Activated T-cell treated with anti-CD3 and anti-CD28 coated beads, Interleukin-2, amount 50 U/mL, for 1 hour (primary cell): ENCODE measurements around the gene ZNF212.
A peak's percentile ranks its signal among the peaks of the same experiment; 100 is the strongest.

Experiments used
- DNase-seq: peaks from one replicate; pipeline ENCODE4 v3.0.0-alpha.2; 2020

Gene ZNF212

DNA sequence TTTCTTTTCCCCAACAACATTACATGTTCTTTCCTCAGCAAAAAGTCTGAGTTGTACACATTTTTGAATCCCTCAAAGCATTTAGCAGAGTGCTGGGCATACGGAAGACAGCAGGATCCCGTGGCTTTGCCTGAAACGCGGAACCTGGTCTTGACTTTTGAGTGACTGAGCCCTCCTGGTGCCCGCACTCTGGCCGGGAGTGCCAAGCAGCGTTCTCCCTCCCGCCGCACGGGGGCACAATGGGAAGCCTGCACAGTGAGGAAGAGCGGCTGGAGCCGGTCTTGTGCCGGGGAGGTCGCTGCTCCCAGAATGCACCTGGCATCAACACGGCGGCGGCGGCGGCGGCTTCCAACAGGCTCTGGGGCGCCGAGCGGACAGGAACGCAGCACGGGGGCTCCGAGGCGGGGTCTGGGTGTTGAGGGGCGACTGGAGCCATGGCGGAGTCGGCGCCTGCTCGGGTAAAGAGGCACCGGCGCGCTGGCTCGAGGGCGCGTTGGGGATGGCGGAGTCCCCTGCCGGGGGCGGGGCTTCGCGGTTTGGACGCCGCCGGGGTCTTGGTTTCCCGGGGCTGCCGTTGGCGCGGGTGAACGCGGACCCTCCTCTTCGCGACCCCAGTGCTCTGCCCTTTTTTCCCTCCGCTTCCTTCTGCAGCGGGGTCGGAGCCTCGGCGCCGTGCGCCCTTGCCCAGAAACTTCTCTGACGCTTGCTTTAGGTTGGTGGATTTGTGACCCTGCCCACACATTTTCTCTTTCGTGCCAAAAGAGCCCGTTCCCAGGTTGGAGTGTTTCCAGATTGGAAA, at the start of gene ZNF212:
TSS of gene ZNF212 (plus strand) at position 307 of the 799 bp plus-strand sequence. CDS start at position 435, 128 bp downstream.
- peak; percentile 88 for DNase-seq

DNA sequence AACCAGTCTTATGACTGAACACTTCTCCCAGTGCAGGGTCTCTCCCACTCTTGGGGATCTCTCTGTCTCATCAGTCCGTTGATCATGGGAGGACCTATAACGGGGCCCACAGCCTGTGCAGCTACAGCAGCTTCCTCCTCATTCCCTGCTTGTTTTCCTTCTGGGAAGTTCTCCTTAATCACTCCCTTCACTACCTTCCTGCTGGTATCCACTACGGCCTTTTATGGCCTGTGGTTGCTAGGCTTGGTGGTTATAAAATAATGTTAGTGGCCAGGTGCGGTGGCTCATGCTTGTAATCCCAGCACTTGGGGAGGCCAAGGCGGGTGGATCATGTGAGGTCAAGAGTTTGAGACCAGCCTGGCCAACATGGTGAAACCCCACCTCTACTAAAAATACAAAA, 47.6 kb upstream of the ZNF212 start:
- no peak for DNase-seq

DNA sequence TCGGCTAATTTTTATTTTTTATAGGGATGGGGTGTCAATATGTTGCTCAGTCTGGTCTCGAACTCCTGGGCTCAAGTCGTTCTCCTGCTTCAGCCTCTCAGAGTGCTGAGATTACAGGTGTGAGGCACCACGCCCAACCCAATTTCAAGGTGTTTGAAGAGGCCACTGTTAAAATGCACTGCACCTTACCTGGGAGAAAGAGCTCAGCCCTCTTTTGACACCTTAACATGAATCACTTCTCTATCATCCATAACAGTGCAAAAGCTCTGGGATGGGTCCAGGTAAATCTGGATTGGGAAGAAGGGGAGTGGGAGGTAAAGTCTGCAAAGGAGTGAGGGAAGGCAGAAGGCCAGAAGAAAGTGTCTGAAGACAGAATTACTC, 44.7 kb upstream of the ZNF212 start:
- DNase-seq, result no peak

DNA sequence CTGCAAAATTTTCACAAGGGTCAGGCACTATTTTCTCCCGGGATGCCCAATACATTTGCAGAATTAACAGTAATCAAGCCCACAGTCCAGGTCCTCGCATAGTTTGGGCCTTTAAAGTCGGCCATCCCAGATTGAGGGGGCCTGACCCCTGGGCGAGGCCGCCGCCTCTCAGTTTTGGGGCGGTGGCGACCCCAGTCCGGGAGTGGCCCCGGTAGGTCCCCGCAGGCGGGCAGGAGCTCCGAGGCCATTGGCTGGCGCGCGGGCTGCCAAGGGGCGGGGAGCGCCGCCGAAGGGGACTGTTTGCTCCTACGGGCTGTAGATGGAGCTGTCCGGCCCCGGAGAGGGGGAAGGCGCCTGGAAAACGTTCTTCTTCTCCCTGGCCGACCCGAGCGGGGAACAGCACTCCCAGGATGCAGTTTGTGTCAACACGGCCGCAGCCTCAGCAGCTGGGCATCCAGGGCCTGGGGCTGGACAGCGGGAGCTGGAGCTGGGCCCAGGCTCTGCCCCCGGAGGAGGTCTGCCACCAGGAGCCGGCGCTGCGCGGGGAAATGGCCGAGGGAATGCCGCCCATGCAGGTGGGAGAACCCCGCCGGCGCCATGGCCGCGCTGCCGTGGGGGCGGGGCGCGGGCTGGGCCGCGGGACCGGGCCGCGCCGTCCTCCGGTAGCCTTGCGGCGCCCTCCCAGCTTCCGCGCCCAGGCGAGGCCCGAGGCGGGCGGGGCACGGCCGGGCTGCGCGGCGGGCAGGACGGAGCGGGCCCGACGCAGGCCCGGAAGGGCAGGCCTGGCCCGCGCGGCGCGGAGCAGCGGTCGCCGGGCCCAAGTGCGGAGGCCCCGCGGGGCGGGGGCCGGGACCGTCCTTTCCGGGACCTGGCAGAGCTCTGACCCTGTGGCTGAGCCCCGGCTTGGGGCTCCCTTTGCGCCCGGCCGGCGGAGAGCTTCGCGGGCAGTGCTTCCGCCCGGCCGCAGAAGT, 44.0 kb upstream of the ZNF212 start, which contains the start of gene ZNF282:
TSS of gene ZNF282 (plus strand) at position 367 of the 971 bp plus-strand sequence. CDS start at position 411, 44 bp downstream.
- peak; percentile 72 for DNase-seq

DNA sequence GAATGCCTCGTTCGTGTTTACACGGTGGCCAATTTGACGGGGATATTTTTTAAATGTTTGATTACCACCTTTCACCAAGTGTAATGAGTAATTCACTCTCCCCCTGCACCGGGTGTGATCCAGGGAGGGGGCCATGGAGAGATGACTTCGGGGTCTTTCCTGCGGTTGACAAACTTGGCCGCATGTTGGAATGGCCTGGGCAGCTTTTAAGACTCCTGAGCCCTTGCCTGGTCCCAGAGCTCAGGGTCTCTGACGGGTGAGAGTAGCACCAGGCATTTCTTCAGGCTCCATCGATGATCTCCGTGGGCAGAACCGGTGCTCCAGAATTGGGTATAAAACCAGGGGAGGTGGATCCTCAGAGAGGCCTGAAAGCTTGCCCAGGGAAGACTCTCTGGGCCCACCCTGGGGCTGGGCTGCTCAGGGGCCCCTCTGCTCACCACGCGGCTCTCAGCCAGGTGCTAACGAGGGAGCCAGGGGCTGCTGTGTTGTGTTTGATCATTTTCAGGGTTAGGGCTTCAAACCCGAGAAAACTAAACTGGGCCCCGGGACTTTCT, 43.2 kb upstream of the ZNF212 start:
- peak; percentile 33 for DNase-seq

DNA sequence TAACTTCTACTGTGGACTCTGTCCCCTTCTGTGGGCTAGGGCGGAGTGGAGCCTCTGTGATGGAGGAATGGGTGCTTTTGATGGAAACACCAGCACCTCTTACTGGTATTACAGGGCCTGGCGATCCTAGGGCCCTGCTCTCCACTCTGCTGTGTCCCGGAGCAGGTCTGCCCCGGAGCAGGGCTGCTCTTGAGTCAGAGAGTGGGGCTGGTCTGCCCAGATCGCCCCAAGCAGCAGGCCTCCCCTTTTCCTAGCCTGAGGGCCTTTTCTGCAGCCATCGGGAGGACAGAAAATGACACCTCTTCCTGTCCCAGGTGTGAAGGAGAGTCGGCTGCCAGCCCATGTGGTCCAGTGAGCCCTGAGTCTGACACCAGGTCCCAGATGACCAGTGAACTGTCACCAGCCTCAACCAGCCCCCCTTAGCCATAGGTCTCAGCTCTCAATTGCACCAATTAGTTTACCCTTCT, 42.7 kb upstream of the ZNF212 start:
- DNase-seq, result peak; percentile 26

DNA sequence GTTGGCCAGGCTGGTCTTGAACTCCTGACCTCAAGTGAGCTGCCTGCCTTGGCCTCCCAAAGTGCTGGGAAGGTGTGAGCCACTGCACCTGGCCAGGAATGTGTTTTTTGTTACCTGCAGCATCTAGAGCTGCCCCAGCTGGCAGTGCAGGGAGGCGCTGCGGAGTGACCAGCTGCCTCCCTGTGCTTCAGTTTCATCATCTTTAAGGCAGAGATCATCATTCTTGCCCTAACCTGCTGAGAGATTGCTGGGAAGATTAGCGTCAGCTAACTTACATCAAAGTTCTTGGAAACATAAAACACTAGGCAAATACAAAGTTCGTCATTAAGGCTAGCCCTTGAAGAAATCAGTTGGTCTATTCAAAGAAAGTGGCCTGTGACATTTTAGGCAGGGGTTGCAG, 41.8 kb upstream of the ZNF212 start:
- DNase-seq, result no peak

DNA sequence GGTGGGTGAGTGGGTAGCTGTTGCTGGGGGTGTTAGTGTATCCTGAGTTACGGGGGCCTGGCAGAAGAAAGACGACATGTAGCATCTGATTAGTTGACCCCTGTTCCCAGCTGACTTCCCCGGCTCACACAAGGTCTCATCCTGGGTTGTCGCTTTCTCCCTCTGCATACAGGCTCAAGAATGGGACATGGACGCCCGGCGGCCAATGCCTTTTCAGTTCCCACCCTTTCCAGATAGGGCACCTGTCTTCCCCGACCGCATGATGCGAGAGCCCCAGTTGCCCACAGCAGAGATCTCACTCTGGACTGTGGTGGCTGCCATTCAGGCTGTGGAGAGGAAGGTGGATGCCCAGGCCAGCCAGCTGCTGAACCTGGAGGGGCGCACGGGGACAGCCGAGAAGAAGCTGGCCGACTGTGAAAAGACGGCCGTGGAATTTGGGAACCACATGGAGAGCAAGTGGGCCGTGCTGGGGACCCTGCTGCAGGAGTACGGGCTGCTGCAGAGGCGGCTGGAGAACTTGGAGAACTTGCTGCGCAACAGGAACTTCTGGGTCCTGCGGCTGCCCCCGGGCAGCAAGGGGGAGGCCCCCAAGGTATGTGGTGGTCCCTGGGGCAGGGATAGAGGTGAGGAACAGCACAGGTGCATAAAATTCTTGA, 41.2 kb upstream of the ZNF212 start:
- DNase-seq, result no peak

DNA sequence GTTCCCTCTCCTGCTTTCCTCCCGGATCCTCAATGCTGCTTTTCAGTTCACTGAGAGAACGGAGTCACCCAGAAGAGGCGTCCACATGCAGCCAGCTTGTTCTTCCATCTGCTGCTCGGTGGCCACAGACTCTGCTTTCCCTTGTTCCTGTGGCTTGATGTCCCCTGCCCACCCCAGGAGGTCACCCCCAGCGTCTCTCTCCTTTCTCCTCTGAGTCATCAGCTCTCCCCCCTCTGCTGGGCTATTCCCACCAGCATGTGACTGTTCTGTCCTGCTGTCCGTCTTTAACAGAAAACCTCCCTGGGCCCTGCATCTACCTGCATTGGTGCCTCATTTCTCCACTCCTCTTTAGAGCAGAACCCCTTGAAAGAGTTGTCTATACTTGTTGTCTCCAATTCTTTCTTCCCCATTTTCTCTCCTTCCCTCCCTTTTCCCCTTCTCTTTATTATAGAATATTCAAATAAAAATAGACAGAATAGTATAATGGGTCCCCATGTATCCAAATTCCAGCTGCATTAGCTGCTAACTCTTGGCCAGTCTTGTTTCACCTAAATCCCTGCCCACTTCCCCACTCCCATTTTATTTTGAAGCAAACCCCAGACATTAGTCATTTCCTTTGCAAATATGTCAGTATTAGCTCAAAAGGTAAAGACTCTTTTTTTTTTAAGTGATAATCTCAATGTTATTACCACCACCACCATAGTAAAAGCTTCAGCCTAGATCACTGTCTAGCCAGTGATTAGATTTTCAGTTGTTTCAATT, 40.0 kb upstream of the ZNF212 start:
- DNase-seq, result no peak

DNA sequence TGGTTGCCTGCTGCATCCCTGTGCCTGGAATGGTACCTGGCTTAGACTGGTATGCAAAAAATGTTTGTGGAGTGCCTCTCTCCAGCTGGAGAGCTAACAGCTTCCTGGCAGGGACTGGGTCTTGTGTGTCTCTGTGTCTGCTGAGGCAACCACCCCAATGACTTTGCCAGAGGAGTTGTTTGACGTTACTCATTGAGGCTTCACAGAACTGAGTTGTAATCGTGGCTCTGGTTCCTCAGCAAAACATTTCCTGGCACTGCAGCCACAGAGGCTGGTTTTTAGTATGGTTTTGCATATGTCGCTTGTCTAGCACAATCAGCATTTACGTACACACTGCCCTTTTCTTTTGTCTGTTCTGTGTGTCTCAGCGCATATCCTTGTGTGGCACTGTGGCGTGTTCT, 36.6 kb upstream of the ZNF212 start:
- no peak for DNase-seq

DNA sequence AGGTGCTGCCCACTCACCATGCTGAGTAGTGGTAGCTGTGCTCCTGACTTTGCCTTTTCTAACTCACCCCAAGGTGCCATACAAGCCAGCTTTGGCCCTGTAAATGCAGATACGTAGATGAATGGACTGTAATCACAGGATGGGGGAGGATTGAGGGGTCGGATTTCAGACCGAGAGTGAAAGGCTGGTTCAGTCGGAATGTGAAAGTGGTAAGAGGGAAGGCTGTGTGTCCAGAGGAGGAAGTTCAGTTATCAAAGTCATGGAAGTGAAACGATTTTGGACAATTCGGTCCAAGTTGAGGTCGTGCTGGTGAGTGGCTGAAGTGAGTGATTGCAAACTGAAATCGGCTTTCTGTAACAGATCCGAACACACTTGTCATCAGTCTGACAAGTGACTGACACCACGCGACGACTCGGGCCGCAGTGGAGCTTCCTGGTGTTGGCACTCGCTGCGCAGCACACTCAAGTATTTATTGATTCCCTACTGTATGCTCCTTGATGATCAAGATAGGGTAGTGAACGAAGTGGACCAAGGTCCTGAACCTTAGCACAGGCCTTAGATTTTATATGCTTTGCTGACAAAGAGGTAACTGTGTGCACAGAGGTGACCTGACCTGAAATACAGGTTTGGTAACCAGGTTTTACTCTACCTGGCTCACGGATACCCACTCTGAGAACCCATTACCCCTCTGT, 33.6 kb upstream of the ZNF212 start:
- DNase-seq, result no peak

DNA sequence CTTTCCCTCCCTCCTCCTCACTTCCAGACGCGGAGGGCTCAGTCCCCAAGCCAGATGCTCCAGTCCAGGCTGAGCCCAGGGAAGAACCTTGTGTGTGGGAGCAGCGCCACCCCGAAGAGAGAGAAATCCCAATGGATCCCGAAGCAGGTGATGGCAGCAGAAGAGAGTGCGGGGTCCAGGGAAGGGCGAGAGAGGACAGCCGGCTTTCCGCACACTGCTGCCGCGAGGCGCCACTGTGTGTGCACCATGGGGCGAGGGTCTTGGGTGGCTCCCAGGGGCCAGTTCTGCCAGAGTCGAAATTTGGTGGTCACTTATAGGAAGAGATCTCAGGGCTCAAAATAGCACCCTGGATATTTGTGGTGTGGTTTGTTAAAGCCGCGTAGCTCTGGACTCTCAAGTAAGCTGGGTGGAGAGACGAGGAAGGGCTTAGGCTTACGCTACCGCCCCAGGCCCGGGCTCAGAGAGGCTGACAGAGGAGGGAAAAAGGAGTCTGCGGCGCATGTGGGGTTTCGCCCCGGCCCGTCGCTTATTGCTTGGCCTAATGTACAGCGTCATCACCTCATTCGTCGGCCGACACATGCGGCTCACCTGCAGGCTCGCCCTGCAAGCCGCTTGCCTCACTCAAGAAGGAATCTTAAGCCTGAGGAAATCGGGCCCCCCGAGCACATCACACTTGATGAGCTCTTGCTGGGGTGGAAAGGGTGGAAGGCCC, 32.0 kb upstream of the ZNF212 start:
- DNase-seq, result no peak

DNA sequence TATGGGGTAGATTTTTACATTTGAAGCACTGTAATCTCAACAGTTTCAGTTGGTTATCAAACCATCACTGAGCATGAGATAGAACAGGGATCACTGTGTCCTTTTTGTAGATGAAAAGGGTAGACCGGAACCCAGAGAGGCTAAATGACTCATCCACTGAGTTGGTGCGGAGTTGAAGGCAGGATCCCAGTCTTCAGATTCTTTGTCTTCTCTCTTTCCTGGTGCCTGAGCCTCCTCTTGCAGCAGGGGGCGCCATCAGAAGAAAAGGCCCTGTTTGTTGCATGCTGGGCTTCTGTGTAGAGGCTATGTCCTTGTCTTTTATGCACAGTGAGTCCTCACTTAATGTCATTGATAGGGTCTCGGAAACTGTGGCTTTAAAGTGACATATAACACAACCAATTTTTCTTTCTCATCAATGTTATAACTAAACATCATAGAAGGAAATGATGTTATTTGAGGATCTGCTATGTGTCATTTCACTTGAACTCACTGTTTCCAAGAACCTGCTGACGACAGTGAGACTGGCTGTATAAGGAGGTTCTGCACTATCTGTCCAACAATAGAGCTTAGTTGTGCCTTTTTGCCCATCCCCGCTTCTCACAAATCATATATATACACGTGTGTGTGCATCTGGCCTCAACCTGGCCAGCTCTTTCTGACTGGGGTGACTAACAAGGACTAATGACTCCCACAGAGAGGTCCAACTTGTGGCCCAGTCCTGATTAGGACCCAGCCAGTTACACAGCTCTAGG, 29.8 kb upstream of the ZNF212 start:
- DNase-seq, result peak; percentile 73

DNA sequence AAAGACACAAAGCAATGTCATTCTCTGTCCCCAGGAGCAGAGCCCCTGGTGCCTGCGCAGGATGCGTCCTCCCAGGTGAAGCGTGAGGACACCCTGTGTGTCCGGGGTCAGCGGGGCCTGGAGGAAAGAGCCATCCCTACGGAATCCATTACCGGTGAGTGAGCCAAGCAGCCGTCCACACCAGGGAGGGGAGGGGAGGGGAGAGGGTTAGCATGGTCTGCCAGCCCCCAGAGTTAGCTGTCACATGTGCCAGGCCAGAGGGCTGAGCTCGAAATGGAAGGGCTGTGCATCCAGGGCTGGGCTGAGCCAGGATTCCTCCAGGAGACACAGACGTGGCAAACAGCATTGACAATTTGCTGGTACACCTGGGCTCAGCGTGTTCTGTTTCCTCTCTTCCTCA, 28.9 kb upstream of the ZNF212 start:
- DNase-seq, result no peak

DNA sequence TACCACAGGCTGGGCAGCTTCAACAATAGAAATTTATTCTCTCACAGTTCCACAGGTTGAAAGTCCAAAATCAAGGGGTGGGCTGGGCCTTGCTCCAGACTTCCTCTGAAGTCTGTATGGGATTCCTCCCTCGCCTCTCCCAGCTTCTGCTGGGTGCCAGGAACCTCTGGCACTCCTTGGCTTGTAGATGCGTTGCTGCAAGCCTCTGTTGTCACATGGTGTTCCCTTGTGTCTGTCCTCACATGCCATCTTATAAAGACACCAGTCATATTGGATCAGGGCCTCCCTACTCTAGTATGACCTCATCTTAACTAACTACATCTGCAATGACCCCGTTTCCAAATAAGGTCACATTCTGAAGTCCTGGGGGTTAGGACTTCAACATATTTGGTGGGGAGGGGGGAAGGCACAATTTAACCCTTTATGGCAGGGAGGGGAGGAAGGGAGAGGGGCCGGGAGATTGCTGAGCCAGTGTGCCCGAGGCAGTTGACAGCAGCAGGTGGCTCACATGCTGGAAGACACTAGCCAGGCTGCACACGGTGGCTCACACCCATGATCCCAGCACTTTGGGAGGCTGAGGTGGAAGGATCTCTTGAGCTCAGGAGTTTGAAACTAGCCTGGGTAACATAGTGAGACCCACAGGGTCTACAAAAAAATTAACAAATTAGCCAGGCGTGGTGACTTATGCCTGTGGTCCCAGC, 25.3 kb upstream of the ZNF212 start:
- no peak for DNase-seq

DNA sequence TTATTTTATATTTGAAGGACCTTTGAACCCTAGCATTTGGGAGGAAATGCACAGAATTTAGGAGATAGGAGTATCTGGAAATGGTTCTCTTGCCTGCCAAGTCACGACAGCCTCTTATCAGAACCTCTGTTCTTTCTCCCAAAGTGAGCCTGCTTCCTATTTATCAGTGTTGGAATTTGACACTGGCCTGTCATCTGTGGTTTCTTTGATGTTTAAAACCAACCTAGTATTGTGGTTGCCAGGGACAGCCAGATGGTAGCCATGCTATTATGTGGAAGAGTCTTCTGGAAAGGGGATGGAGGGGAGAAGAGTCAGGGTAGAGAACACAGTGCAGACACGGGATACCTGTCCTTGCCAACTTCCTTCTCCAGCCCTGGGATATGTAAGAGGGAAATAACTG, 23.0 kb upstream of the ZNF212 start:
- DNase-seq, result no peak

DNA sequence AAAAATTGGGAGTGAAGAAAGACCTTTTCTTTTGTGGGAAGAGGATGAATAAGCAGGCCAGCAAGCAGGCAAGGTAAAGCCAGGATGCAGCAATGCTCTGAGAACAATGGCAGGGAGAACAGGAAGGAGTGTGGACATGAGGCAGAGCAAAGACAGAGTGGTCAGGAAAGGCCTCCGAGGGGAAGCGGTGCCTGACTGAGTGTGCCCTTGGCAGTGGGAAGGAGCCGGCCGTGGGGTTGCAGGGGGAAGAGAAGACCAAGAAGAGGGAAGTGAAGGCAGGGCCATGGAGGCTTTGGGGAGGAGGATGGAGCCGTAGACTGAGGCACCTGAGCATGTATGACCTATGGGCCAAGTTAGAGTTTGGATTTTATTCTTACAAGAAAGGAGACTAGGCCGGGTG, 21.9 kb upstream of the ZNF212 start:
- DNase-seq, result no peak

DNA sequence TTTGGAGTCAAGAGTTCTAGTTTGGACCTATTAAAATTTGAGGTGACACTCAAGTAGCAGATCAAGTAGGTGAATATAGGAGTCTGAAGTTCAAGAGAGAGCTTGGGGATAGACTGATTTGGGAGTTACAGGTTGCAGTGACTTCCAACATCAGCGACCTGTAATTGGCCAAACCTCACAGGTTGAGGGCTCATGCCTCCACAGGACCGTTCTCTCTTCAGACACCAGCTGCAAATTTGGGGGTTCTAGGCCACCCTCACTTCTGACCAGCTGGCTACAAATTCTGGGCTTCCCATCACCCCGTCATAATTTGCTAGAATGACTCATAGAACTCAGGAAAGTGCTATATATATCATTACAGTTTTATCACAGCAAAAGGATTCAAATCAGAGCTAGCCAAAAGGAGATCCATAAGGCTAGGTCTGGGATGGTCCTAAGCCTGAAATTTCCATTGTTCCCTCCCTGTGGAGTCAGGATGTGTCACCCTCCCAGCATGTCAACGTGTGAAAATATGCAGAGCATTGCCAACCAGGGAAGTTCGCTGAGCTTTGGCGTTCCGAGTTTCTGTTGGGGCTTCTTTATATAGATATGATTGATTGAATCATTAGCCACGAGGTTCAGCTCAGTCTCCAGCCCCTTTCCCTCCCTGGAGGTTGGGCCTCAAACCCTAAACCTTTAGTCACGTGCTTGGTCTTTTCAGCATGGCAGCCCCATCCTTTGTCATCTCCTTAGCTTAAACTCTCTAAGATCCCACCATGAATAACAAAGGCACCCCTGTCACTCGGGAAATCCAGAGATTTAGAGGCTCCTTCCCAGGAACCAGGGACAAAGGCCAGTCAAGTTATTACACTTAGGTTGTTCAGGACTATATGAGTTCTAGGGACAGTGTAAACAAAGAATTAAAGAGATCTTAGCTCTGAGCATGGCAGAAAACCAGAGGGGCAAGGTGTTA, 20.7 kb upstream of the ZNF212 start:
- no peak for DNase-seq
